ENCODE results near the gene FAM217A. TPM values are rescaled to one million over a fixed set of nuclear protein-coding genes. Genes with fewer than 3 reads are reported as not detected.

FAM217A gene
- total RNA-seq, 3 donors from 2014 or later (not counting 1 experiment from before 2014, with no cell fraction given) = not detected

DNA sequence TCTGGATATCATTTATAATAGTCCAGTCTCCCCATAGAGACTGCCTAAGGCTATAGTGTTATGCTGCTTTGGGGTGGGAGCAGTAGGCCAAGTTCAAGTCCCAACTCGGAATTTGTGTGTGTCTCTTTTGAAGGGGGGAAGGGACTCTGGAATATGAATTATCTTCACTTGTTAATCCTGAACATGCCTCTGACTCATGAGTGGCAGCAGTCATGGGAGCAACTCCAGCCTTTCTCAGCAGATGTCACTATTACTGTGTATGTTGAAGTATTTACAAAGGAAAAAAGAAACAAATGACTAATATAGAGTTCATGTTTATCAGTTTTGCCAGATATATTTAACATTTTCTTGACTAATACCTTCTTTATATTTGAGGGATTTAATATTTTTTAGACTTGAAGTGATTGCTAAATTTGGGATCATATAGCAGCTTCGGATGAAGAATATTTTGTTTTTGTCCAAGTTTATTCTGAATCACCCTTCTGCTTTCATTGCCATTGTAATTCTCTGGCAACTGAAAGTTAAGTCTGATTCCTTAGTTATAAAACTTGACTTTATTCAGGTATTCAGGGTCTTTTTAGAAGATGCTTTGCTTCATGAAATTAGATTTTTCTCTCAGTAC lies 23.4 kb downstream of the FAM217A start:
- Mint-ChIP-seq H3K27me3 (ENCODE audit: low read depth in 2 of 2) (no peaks in the 10 kb centered on the region), H3K4me3 (no peak overlapping the region), H3K9me3 (no peaks in the 10 kb centered on the region), H3K36me3 (peaks cover 27% of the 10 kb centered on the region), H3K4me1 (peaks cover 18 to 24% of the 10 kb centered on the region in 2 donors), H3K27ac (peak overlapping the region in 1 of 2 donors; percentile 53)
- 90% methylated on average over 2 of the region's 2 CpGs for WGBS (ENCODE audit: insufficient coverage)
- Histone ChIP-seq H3K4me1 (ENCODE audit: control insufficient read depth, insufficient read depth, low read length) (peaks cover 9% of the 10 kb centered on the region), H3K27me3 (ENCODE audit: control insufficient read depth, insufficient read depth, low read length) (no peaks in the 10 kb centered on the region), H3K27ac (ENCODE audit: low read length) (no peak overlapping the region), H3K36me3 (ENCODE audit: control insufficient read depth, insufficient read depth, low read length) (peaks cover 86% of the 10 kb centered on the region), H3K9me3 (ENCODE audit: control insufficient read depth, insufficient read depth, low read length) (no peaks in the 10 kb centered on the region), H3K4me3 (ENCODE audit: low read length) (no peak overlapping the region)
- peak in 1 of 2 donors; percentile 35 for DNase-seq
- TF ChIP-seq, protein P1, sequence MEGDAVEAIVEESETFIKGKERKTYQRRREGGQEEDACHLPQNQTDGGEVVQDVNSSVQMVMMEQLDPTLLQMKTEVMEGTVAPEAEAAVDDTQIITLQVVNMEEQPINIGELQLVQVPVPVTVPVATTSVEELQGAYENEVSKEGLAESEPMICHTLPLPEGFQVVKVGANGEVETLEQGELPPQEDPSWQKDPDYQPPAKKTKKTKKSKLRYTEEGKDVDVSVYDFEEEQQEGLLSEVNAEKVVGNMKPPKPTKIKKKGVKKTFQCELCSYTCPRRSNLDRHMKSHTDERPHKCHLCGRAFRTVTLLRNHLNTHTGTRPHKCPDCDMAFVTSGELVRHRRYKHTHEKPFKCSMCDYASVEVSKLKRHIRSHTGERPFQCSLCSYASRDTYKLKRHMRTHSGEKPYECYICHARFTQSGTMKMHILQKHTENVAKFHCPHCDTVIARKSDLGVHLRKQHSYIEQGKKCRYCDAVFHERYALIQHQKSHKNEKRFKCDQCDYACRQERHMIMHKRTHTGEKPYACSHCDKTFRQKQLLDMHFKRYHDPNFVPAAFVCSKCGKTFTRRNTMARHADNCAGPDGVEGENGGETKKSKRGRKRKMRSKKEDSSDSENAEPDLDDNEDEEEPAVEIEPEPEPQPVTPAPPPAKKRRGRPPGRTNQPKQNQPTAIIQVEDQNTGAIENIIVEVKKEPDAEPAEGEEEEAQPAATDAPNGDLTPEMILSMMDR (IDR thresholded peaks at IDR 0.05) = no peak
- intact Hi-C loops (cut with micrococcal nuclease) = loop anchor here (2.0 kb wide), 1 partner anchor 101 kb away; no protein-coding TSS in a partner anchor
- no peak for ATAC-seq

- Mint-ChIP-seq H3K36me3 (peaks cover 19% of the 10 kb centered on the region), H3K27ac (no peak overlapping the region), H3K9me3 (no peaks in the 10 kb centered on the region), H3K4me3 (no peak overlapping the region), H3K4me1 (peaks cover 0 to 5% of the 10 kb centered on the region in 2 donors), H3K27me3 (ENCODE audit: low read depth in 2 of 2) (no peaks in the 10 kb centered on the region)
- no peak overlapping the region for H3K27ac ChIP-seq (ENCODE audit: low read length)
- no peak overlapping the region for H3K4me3 ChIP-seq (ENCODE audit: low read length)
- DNase-seq = no peak
- ATAC-seq = no peak
- no peaks in the 10 kb centered on the region for H3K4me1 ChIP-seq (ENCODE audit: control insufficient read depth, insufficient read depth, low read length)
- WGBS (ENCODE audit: insufficient coverage) = 98% methylated on average over 5 of the region's 6 CpGs
- H3K27me3 ChIP-seq (ENCODE audit: control insufficient read depth, insufficient read depth, low read length) = no peaks in the 10 kb centered on the region
- TF ChIP-seq, protein P1 (IDR thresholded peaks at IDR 0.05) = no peak
- H3K9me3 ChIP-seq (ENCODE audit: control insufficient read depth, insufficient read depth, low read length) = no peaks in the 10 kb centered on the region
- intact Hi-C loops (cut with micrococcal nuclease) = no loop called here
- H3K36me3 ChIP-seq (ENCODE audit: control insufficient read depth, insufficient read depth, low read length) = peaks cover 82% of the 10 kb centered on the region
These were observed 29.7 kb downstream of the FAM217A start for GRCh38 chr6:4049246-4049645.

GRCh38 chr6:4041480-4041879 lies 37.5 kb downstream of the FAM217A start:
- Histone ChIP-seq H3K36me3 (ENCODE audit: control insufficient read depth, insufficient read depth, low read length) (peaks cover 87% of the 10 kb centered on the region), H3K4me3 (ENCODE audit: low read length) (no peak overlapping the region), H3K4me1 (ENCODE audit: control insufficient read depth, insufficient read depth, low read length) (peaks cover 2% of the 10 kb centered on the region), H3K27me3 (ENCODE audit: control insufficient read depth, insufficient read depth, low read length) (no peaks in the 10 kb centered on the region), H3K9me3 (ENCODE audit: control insufficient read depth, insufficient read depth, low read length) (no peaks in the 10 kb centered on the region), H3K27ac (ENCODE audit: low read length) (no peak overlapping the region)
- Mint-ChIP-seq H3K36me3 (peaks cover 64% of the 10 kb centered on the region), H3K27me3 (ENCODE audit: low read depth in 2 of 2) (no peaks in the 10 kb centered on the region), H3K9me3 (no peaks in the 10 kb centered on the region), H3K4me1 (peaks cover 25 to 26% of the 10 kb centered on the region in 2 donors), H3K4me3 (no peak overlapping the region), H3K27ac (peak overlapping the region in 1 of 2 donors; percentile 24)
- TF ChIP-seq, protein P1 (IDR thresholded peaks at IDR 0.05) = no peak
- ATAC-seq = no peak
- intact Hi-C loops (cut with micrococcal nuclease) = no loop called here
- DNase-seq = no peak

DNA sequence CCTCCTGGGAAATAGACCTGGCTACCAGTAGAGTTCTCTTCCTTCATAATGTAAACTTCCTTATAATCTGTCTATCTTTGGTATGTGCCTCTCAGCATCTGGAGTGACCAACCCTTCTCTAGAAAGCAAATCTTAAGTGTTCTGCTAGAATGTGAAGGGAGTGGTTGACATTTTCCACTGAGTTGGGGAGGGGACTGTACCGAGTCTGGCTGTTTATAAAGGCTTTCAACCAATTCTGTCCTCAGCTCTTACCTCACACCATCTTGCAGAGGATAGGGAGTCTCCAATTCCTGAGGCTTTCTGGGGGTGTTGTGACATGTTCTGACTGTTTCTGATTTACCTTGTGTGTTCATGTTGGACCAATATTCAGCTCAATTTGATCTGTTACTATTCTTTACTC lies 39.6 kb downstream of the FAM217A start:
- WGBS (ENCODE audit: insufficient coverage) = no CpG with 5 or more reads among the region's 1 CpG
- H3K9me3 ChIP-seq (ENCODE audit: control insufficient read depth, insufficient read depth, low read length) = no peaks in the 10 kb centered on the region
- no peak for DNase-seq
- H3K27me3 ChIP-seq (ENCODE audit: control insufficient read depth, insufficient read depth, low read length) = no peaks in the 10 kb centered on the region
- H3K27ac ChIP-seq (ENCODE audit: low read length) = no peak overlapping the region
- H3K4me1 ChIP-seq (ENCODE audit: control insufficient read depth, insufficient read depth, low read length) = peaks cover 2% of the 10 kb centered on the region
- Mint-ChIP-seq H3K27me3 (ENCODE audit: low read depth in 2 of 2) (no peaks in the 10 kb centered on the region), H3K27ac (peak overlapping the region; percentile 61 to 73), H3K9me3 (no peaks in the 10 kb centered on the region), H3K4me3 (no peak overlapping the region), H3K4me1 (peaks cover 34 to 41% of the 10 kb centered on the region in 2 donors), H3K36me3 (peaks cover 64% of the 10 kb centered on the region)
- H3K4me3 ChIP-seq (ENCODE audit: low read length) = no peak overlapping the region
- TF ChIP-seq, protein P1 (IDR thresholded peaks at IDR 0.05) = no peak
- intact Hi-C loops (cut with micrococcal nuclease) = no loop called here
- no peak for ATAC-seq
- peaks cover 74% of the 10 kb centered on the region for H3K36me3 ChIP-seq (ENCODE audit: control insufficient read depth, insufficient read depth, low read length)
